ENCODE results near the gene KCNE3.

The KCNE3 gene

GRCh38 chr11:74444173-74444826 is 23.0 kb downstream of the KCNE3 start:
- no peak overlapping the region for H3K4me3 ChIP-seq (ENCODE audit: low read depth, low read length)
- no peak for DNase-seq (ENCODE audit: low read depth)
- no peak for TF ChIP-seq CTCF (IDR thresholded peaks at IDR 0.05; ENCODE audit: low read depth, low read length, missing control alignments)

GRCh38 chr11:74443071-74443864 is 24.1 kb downstream of the KCNE3 start:
- H3K4me3 ChIP-seq (ENCODE audit: low read depth, low read length), result no peak overlapping the region
- no peak for DNase-seq (ENCODE audit: low read depth)
- TF ChIP-seq CTCF (IDR thresholded peaks at IDR 0.05; ENCODE audit: low read depth, low read length, missing control alignments), result no peak

- no peak for TF ChIP-seq CTCF (IDR thresholded peaks at IDR 0.05; ENCODE audit: low read depth, low read length, missing control alignments)
- H3K4me3 ChIP-seq (ENCODE audit: low read depth, low read length), result no peak overlapping the region
- DNase-seq (ENCODE audit: low read depth), result no peak
Measured at GRCh38 chr11:74442636-74443035, 24.7 kb downstream of the KCNE3 start.

- DNase-seq (ENCODE audit: low read depth), result no peak
- no peak overlapping the region for H3K4me3 ChIP-seq (ENCODE audit: low read depth, low read length)
- no peak for TF ChIP-seq CTCF (IDR thresholded peaks at IDR 0.05; ENCODE audit: low read depth, low read length, missing control alignments)
Measured at GRCh38 chr11:74438681-74439080, 28.7 kb downstream of the KCNE3 start.

GRCh38 chr11:74437441-74438042 is 29.8 kb downstream of the KCNE3 start:
- no peak for TF ChIP-seq CTCF (IDR thresholded peaks at IDR 0.05; ENCODE audit: low read depth, low read length, missing control alignments)
- H3K4me3 ChIP-seq (ENCODE audit: low read depth, low read length), result no peak overlapping the region
- no peak for DNase-seq (ENCODE audit: low read depth)

GRCh38 chr11:74434528-74434927 is 32.8 kb downstream of the KCNE3 start:
- no peak for DNase-seq (ENCODE audit: low read depth)
- no peak overlapping the region for H3K4me3 ChIP-seq (ENCODE audit: low read depth, low read length)
- TF ChIP-seq CTCF (IDR thresholded peaks at IDR 0.05; ENCODE audit: low read depth, low read length, missing control alignments), result no peak

Measured in GM12864 (cell line).